MCF 10A (cell line): ENCODE data around the gene RPUSD4. TPM values are rescaled to one million over a fixed set of nuclear protein-coding genes. Genes with fewer than 3 reads are reported as not detected.

Experiments
- BruUV-seq: library from RNA; stranded (reverse); fragments of 400-500 nt; replicated peaks from 2 replicates; lab custom pipeline; 2021; lab: Mats Ljungman, UMichigan
- CTCF ChIA-PET: fragments of 300-600 bp; sonication (Branson Sonifier 250); formaldehyde crosslinking; extraction: SDS; loops from one replicate; lab custom pipeline; 2021; ENCODE audit warnings: antibody characterized with exemption, inconsistent platforms; lab: Yijun Ruan, JAX
- POLR2A ChIA-PET: fragments of 300-600, 350-650 bp; sonication (Branson Sonifier 250); formaldehyde crosslinking; extraction: SDS; loops from one replicate; lab custom pipeline; 2020; ENCODE audit warnings: antibody characterized with exemption, inconsistent platforms; lab: Yijun Ruan, JAX
- DNase-seq: peaks from one replicate; pipeline ENCODE4 v3.0.0-alpha.2; 2018; ENCODE audit not compliant: unreplicated experiment
- H3K27ac Mint-ChIP-seq: one replicate; pipeline ENCODE4 v1.8.0; 2022; ENCODE audit warnings: mild to moderate bottlenecking, low read depth, mixed read lengths; ENCODE audit not compliant: unreplicated experiment
- H3K27me3 Mint-ChIP-seq: one replicate; pipeline ENCODE4 v1.8.0; 2022; ENCODE audit warnings: mixed read lengths; ENCODE audit not compliant: insufficient read depth, unreplicated experiment
- H3K36me3 Mint-ChIP-seq: one replicate; pipeline ENCODE4 v1.8.0; 2022; ENCODE audit warnings: mild to moderate bottlenecking, moderate library complexity, mixed read lengths; ENCODE audit not compliant: insufficient read depth, unreplicated experiment
- H3K4me1 Mint-ChIP-seq: one replicate; pipeline ENCODE4 v1.8.0; 2022; ENCODE audit warnings: mixed read lengths; ENCODE audit not compliant: insufficient read depth, unreplicated experiment
- H3K4me3 Mint-ChIP-seq: one replicate; pipeline ENCODE4 v1.8.0; 2022; ENCODE audit warnings: mild to moderate bottlenecking, moderate library complexity, mixed read lengths; ENCODE audit not compliant: unreplicated experiment
- H3K9me3 Mint-ChIP-seq: one replicate; pipeline ENCODE4 v1.8.0; 2022; ENCODE audit warnings: mixed read lengths; ENCODE audit not compliant: unreplicated experiment
- CTCF ChIP-seq: fragments of 200-600 bp; IDR thresholded peaks from one replicate; pipeline ENCODE4 v1.8.0; 2022; ENCODE audit warnings: antibody characterized with exemption, mild to moderate bottlenecking; ENCODE audit not compliant: unreplicated experiment
- intact Hi-C: fragments of 100-400 bp; cut with micrococcal nuclease; formaldehyde crosslinking; loops from 2 replicates; pipeline ENCODE4 v1.14.1; 2022
- total RNA-seq: library from RNA; stranded (reverse); gene quantifications from 2 replicates; pipeline ENCODE4 v1.2.3, GENCODE V29; 2022

Gene RPUSD4
- total RNA-seq, 1 experiment from 2014 or later = 26.7 TPM

GRCh38 chr11:126214841-126215240 is 3.4 kb upstream of the RPUSD4 start:
- no peak for DNase-seq
- ChIA-PET CTCF (interaction anchor here (1.2 kb wide), 1 partner anchor 284 kb away, joined by 4 read pairs; no protein-coding TSS in a partner anchor), POLR2A (no interaction called here)
- no peak for TF ChIP-seq CTCF
- no peaks in the 10 kb centered on the region for H3K36me3 Mint-ChIP-seq
- H3K9me3 Mint-ChIP-seq = no peaks in the 10 kb centered on the region
- H3K27ac Mint-ChIP-seq = no peak overlapping the region
- no peaks in the 10 kb centered on the region for H3K27me3 Mint-ChIP-seq
- no peak overlapping the region for H3K4me3 Mint-ChIP-seq
- no TSS peak for BruUV-seq
- intact Hi-C loops = no loop called here
- H3K4me1 Mint-ChIP-seq = peaks cover 18% of the 10 kb centered on the region

- intact Hi-C loops = no loop called here
- CTCF ChIA-PET = no interaction called here
- H3K27me3 Mint-ChIP-seq = no peaks in the 10 kb centered on the region
These were observed 3.0 kb upstream of the RPUSD4 start for GRCh38 chr11:126214441-126214840.

GRCh38 chr11:126212089-126212660 is 725 bp upstream of the RPUSD4 start:
- TF ChIP-seq CTCF = no peak
- no peaks in the 10 kb centered on the region for H3K27me3 Mint-ChIP-seq
- BruUV-seq = TSS peak; percentile 67
- intact Hi-C loops = no loop called here
- H3K27ac Mint-ChIP-seq = peak overlapping the region; percentile 96
- peak overlapping the region; percentile 96 for H3K4me3 Mint-ChIP-seq
- H3K4me1 Mint-ChIP-seq = peaks cover 18% of the 10 kb centered on the region
- no peaks in the 10 kb centered on the region for H3K9me3 Mint-ChIP-seq
- peaks cover 22% of the 10 kb centered on the region for H3K36me3 Mint-ChIP-seq
- CTCF ChIA-PET = interaction anchor here (1.0 to 2.0 kb wide), 4 partner anchors 9 to 290 kb away, joined by 3 to 6 read pairs (median 5); no protein-coding TSS in a partner anchor
- POLR2A ChIA-PET = interaction anchor here (0.6 to 3.1 kb wide), 16 partner anchors 9 to 619 kb away, joined by 3 to 18 read pairs (median 4); partner anchors contain the start of genes FOXRED1, PUS3, SRPRA and STT3A
- DNase-seq = no peak

More at GRCh38 chr11:126214441-126214840, 3.0 kb upstream of the RPUSD4 start:
- Mint-ChIP-seq H3K9me3 (no peaks in the 10 kb centered on the region), H3K4me1 (peaks cover 18% of the 10 kb centered on the region), H3K36me3 (peaks cover 2% of the 10 kb centered on the region), H3K4me3 (no peak overlapping the region), H3K27ac (no peak overlapping the region)
- POLR2A ChIA-PET = no interaction called here
- DNase-seq = no peak
- TF ChIP-seq CTCF = no peak
- no TSS peak for BruUV-seq

GRCh38 chr11:126210871-126211235 is 597 bp downstream of the RPUSD4 start:
- no TSS peak for BruUV-seq
- CTCF ChIA-PET = interaction anchor here (0.7 to 1.3 kb wide), 2 partner anchors 268 to 899 kb away, joined by 3 read pairs; no protein-coding TSS in a partner anchor

More at GRCh38 chr11:126210871-126211235, 597 bp downstream of the RPUSD4 start:
- Mint-ChIP-seq H3K4me3 (peak overlapping the region; percentile 96), H3K27me3 (no peaks in the 10 kb centered on the region), H3K27ac (peak overlapping the region; percentile 96), H3K4me1 (peaks cover 18% of the 10 kb centered on the region), H3K36me3 (peaks cover 34% of the 10 kb centered on the region), H3K9me3 (no peaks in the 10 kb centered on the region)
- intact Hi-C loops = loop anchor here (1.0 kb wide), 1 partner anchor 57 kb away; the partner anchor contains the start of gene SRPRA
- DNase-seq = no peak
- POLR2A ChIA-PET = interaction anchor here (0.9 to 3.1 kb wide), 10 partner anchors 10 to 323 kb away, joined by 3 to 18 read pairs (median 6); partner anchors contain the start of genes FOXRED1, HYLS1, PUS3 and SRPRA
- no peak for TF ChIP-seq CTCF
